HG02840 (cell line): ENCODE measurements around the gene OIP5.
"Not testable (repeated sequence)": the region's sequence is repeated elsewhere in the genome, so short reads cannot be mapped to it uniquely, and the experiment has no call there.

ENCODE experiments used
- ATAC-seq: cut with Tn5 transposase; IDR thresholded peaks from one replicate; pipeline ENCODE4 v1.9.1; 2021; ENCODE audit warnings: mild to moderate bottlenecking, moderate library complexity, moderate number of reproducible peaks; ENCODE audit not compliant: unreplicated experiment, low FRiP score

The OIP5 gene

DNA sequence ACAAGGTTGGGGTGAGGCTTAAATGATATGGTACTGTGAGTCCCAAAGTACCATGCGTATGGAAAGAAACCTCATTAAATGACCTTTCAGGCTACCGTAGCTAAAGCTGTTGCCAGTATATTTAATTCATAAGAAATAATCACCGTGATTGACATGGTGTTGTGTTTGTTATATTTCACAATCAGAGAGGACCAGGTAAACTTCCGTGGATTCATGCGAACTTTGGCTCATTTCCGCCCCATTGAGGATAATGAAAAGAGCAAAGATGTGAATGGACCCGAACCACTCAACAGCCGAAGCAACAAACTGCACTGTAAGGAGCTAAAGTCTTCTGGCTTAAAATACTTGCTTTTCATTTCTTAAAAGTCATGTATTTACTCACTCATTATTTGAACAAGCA lies 69.8 kb downstream of the OIP5 start:
- ATAC-seq = no peak

DNA sequence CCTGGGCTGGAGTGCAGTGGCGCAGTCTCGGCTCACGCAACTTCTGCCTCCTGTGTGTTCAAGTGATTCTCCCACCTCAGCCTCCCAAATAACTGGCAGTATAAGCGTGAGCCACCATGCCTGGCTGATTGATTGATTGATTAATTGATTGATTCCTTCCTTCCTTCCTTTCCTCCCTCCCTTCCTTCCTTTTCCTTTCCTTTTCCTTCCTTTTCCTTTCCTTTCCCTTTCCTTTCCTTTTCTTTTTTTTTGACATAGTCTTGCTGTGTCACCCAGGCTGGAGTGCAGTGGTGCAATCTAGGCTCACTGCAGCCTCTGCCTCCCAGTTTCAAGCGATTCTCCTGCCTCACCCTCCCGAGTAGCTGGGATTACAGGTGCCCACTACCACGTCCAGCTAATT lies 71.5 kb downstream of the OIP5 start:
- not testable (repeated sequence) for ATAC-seq

DNA sequence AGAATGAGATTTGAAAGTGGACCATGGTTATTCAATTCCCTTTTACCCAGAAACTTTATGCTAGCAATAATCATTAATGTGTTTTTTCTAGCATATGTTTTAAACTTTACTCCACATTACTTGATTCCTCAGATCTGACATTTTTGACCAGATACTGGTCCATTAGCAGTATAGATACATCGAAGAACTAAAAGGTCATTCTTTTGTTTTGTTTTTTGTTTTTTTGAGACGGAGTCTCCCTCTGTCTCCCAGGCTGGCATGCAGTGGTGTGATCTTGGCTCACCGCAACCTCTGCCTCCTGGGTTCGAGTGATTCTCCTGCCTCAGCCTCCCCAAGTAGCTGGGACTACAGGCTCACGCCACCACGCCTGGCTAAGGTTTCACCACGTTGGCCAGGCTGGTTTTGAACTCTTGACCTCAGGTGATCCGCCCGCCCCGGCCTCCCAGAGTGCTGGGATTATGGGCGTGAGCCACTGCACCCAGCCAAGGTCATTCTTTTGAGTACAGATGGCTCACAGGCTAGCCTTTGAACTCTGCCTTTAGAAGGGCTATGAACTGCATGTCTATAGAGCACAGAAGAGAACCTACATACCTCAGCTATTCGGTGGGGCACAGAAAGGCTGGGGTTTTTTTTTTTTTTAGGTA lies 72.7 kb downstream of the OIP5 start:
- ATAC-seq = no peak
